IMR-90 (cell line): Measurements from ENCODE around the gene PRKN. TPM values are rescaled to one million over a fixed set of nuclear protein-coding genes. Genes with fewer than 3 reads are reported as not detected.

Experiments used
- ATAC-seq: fragments of 200-7000 bp; cut with Tn5 transposase; 2 replicates; pipeline ENCODE4 v1.9.1; 2020; ENCODE audit warnings: low read depth, mild to moderate bottlenecking, moderate library complexity
- BruUV-seq: library from RNA; stranded (reverse); fragments of 400-500 nt; replicated peaks from 2 replicates; lab custom pipeline; 2021; lab: Mats Ljungman, UMichigan
- CTCF ChIA-PET: fragments of 300-600 bp; formaldehyde crosslinking; extraction: SDS; loops from one replicate; lab custom pipeline; 2021; ENCODE audit warnings: antibody characterized with exemption; lab: Yijun Ruan, JAX
- POLR2A ChIA-PET: fragments of 300-600 bp; sonication (Branson Sonifier 250); formaldehyde crosslinking; loops from one replicate; lab custom pipeline; 2022; ENCODE audit warnings: antibody characterized with exemption; ENCODE audit not compliant: unreplicated experiment; lab: Charles Lee
- DNase-seq: peaks from one replicate; pipeline ENCODE4 v3.0.0; 2013
- H2AFZ ChIP-seq: replicated peaks from 2 replicates; pipeline ENCODE3; 2013; ENCODE audit warnings: low read length, mild to moderate bottlenecking; ENCODE audit not compliant: poor library complexity
- H2AK5ac ChIP-seq: 2 replicates; pipeline ENCODE4 v1.6.1; 2013; ENCODE audit warnings: low read depth, low read length, inconsistent platforms
- H2AK9ac ChIP-seq: replicated peaks from 2 replicates; pipeline ENCODE3; 2013; ENCODE audit warnings: mild to moderate bottlenecking, low read depth, low read length, moderate library complexity; ENCODE audit not compliant: poor library complexity
- H2BK120ac ChIP-seq: 2 replicates; pipeline ENCODE4 v1.6.1; 2013; ENCODE audit warnings: low read depth, low read length, inconsistent platforms
- H2BK15ac ChIP-seq: 3 replicates; pipeline ENCODE4 v1.6.1; 2013; ENCODE audit warnings: low read depth, low read length, inconsistent platforms
- H2BK20ac ChIP-seq: 2 replicates; pipeline ENCODE4 v1.6.1; 2013; ENCODE audit warnings: low read depth, mild to moderate bottlenecking, inconsistent platforms, low read length, moderate library complexity
- H2BK5ac ChIP-seq: 2 replicates; pipeline ENCODE4 v1.6.1; 2013; ENCODE audit warnings: mild to moderate bottlenecking, low read depth, low read length, inconsistent platforms; ENCODE audit not compliant: poor library complexity, severe bottlenecking
- H3K14ac ChIP-seq: replicated peaks from 2 replicates; pipeline ENCODE4 v1.6.1; 2013; ENCODE audit warnings: low read depth, low read length, inconsistent platforms
- H3K18ac ChIP-seq: 2 replicates; pipeline ENCODE4 v1.6.1; 2013; ENCODE audit warnings: low read depth, low read length, control low read depth
- H3K23ac ChIP-seq: 2 replicates; pipeline ENCODE4 v1.6.1; 2013; ENCODE audit warnings: low read depth, low read length, inconsistent platforms
- H3K27ac ChIP-seq: 2 replicates; pipeline ENCODE4 v1.5.1; 2013; ENCODE audit warnings: mild to moderate bottlenecking, control low read depth, low read length; ENCODE audit not compliant: insufficient read depth
- H3K27me3 ChIP-seq: 2 replicates; pipeline ENCODE4 v1.6.1; 2013; ENCODE audit warnings: low read length; ENCODE audit not compliant: control insufficient read depth, insufficient read depth
- H3K36me3 ChIP-seq: 2 replicates; pipeline ENCODE4 v1.6.1; 2013; ENCODE audit warnings: low read length, mixed read lengths; ENCODE audit not compliant: control insufficient read depth, insufficient read depth
- H3K4ac ChIP-seq: 2 replicates; pipeline ENCODE4 v1.6.1; 2013; ENCODE audit warnings: low read depth, low read length, inconsistent platforms
- H3K4me1 ChIP-seq: 2 replicates; pipeline ENCODE4 v1.6.1; 2013; ENCODE audit warnings: low read length, mixed read lengths; ENCODE audit not compliant: control insufficient read depth, insufficient read depth
- H3K4me2 ChIP-seq: 2 replicates; pipeline ENCODE4 v1.6.1; 2013; ENCODE audit warnings: low read depth, mild to moderate bottlenecking, control low read depth, low read length, moderate library complexity
- H3K4me3 ChIP-seq: 2 replicates; pipeline ENCODE4 v1.5.1; 2013; ENCODE audit warnings: low read depth, mild to moderate bottlenecking, control low read depth, low read length, moderate library complexity; ENCODE audit not compliant: insufficient read depth
- H3K56ac ChIP-seq: 2 replicates; pipeline ENCODE4 v1.6.1; 2013; ENCODE audit warnings: low read length, inconsistent platforms; ENCODE audit not compliant: insufficient read depth; ENCODE audit errors: extremely low read depth
- H3K79me1 ChIP-seq, 2 experiments: 2 replicates each; pipeline ENCODE4 v1.6.1; 2013; ENCODE audit warnings: low read length in 2 of 2, inconsistent platforms in 1 of 2, low read depth in 1 of 2
- H3K9ac ChIP-seq: 2 replicates; pipeline ENCODE4 v1.6.1; 2013; ENCODE audit warnings: low read depth, low read length, control low read depth
- H3K9me1 ChIP-seq: 2 replicates; pipeline ENCODE4 v1.6.1; 2013; ENCODE audit warnings: low read length, inconsistent platforms; ENCODE audit not compliant: insufficient read depth
- H3K9me3 ChIP-seq: 2 replicates; pipeline ENCODE4 v1.6.1; 2013; ENCODE audit warnings: low read length; ENCODE audit not compliant: control insufficient read depth, insufficient read depth
- H4K20me1 ChIP-seq: 2 replicates; pipeline ENCODE4 v1.6.1; 2013; ENCODE audit warnings: low read length, inconsistent platforms; ENCODE audit not compliant: insufficient read depth
- H4K5ac ChIP-seq: 2 replicates; pipeline ENCODE4 v1.6.1; 2013; ENCODE audit warnings: mild to moderate bottlenecking, low read depth, low read length, control low read depth
- H4K8ac ChIP-seq, 2 experiments: 2 replicates each; pipeline ENCODE4 v1.6.1; 2013; ENCODE audit warnings: low read depth in 2 of 2, low read length in 2 of 2, control low read depth in 1 of 2, inconsistent platforms in 1 of 2
- H4K91ac ChIP-seq: 2 replicates; pipeline ENCODE4 v1.6.1; 2013; ENCODE audit warnings: low read depth, low read length, inconsistent platforms; ENCODE audit not compliant: insufficient read depth
- POLR2A ChIP-seq: IDR thresholded peaks from 2 replicates; pipeline ENCODE4 v1.6.1; 2012; ENCODE audit warnings: mild to moderate bottlenecking, low read depth, low read length
- WGBS, 2 experiments: methylation state at CpG; one replicate each; pipeline versions ENCODE4 v1.1.5 to v1.1.7; 2013; ENCODE audit warnings: missing lambda C conversion rate in 2 of 2; ENCODE audit not compliant: insufficient read length in 1 of 2; ENCODE audit errors: extremely low coverage in 2 of 2; 5-methylcytosine and 5-hydroxymethylcytosine counted together
- dilution Hi-C: fragments of 300-500 bp; cut with HindIII; formaldehyde crosslinking; loops from one replicate; pipeline ENCODE4 v1.14.3; 2018; ENCODE audit warnings: low sequenced_read_pairs; ENCODE audit not compliant: unreplicated experiment
- in situ Hi-C: fragments of 300-500 bp; cut with MboI; formaldehyde crosslinking; loops from 3 replicates; pipeline ENCODE4 v1.14.3; 2019; ENCODE audit warnings: low sequenced_read_pairs, inconsistent platforms, mixed read lengths
- intact Hi-C: fragments of 100-400 bp; cut with micrococcal nuclease; formaldehyde crosslinking; loops from 2 replicates; pipeline ENCODE4 v1.10.0; 2022
- polyA plus RNA-seq, 3 experiments: library from polyadenylated mRNA; depleted of rRNA; stranded (reverse); fragments of >200 nt; gene quantifications; 2 replicates each; pipeline ENCODE4 v1.2.3, GENCODE V29; 2012; ENCODE audit warnings: low replicate concordance in 1 of 3
- total RNA-seq: library from RNA; depleted of rRNA; stranded (reverse); fragments of >200 nt; gene quantifications from 2 replicates; pipeline ENCODE4 v1.2.3, GENCODE V29; 2012

The PRKN gene
- total and polyA plus RNA-seq, 2 of the 4 experiments (the other 2 are of a cell fraction) = 0.15 to 0.18 TPM

DNA sequence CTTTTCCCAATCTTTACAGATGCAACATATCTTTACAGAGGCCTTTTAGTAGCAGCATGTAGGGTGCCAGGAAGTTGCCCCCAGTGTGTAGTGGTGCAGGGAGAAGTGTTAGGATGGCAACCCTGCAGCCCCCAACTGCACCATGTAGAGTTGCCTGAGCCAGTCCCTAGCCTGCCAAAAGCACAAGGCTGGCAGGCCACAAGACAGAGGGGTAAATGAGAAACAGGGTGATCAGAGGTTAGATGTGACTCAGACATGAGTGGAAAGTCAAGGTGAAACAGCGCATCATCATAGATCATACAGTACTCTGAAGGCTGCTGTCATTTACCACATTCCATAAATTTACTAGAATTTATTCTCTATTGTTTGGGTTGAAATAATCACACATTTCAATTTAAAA is 467.5 kb downstream of the PRKN start:
- CTCF ChIA-PET = no interaction called here
- no TSS peak for BruUV-seq
- Histone ChIP-seq H2BK20ac (no peak overlapping the region), H4K20me1 (no peaks in the 10 kb centered on the region), H3K9me1 (no peaks in the 10 kb centered on the region), H2BK120ac (no peak overlapping the region), H3K4me2 (no peak overlapping the region), H3K14ac (no peak overlapping the region), H3K27me3 (no peaks in the 10 kb centered on the region), H3K56ac (no peak overlapping the region), H2BK5ac (no peak overlapping the region), H3K4ac (no peak overlapping the region), H3K18ac (no peak overlapping the region), H4K91ac (no peak overlapping the region), H3K27ac (no peak overlapping the region), H3K4me1 (no peaks in the 10 kb centered on the region), H2AK5ac (no peak overlapping the region), H2AK9ac (no peak overlapping the region), H3K9ac (no peak overlapping the region), H4K8ac (no peak overlapping the region), H2AFZ (no peak overlapping the region), H3K36me3 (no peaks in the 10 kb centered on the region), H3K4me3 (no peak overlapping the region), H3K9me3 (peaks cover 28% of the 10 kb centered on the region), H3K23ac (no peak overlapping the region), H4K5ac (no peak overlapping the region), H2BK15ac (no peak overlapping the region), H3K79me1 (no peaks in the 10 kb centered on the region)
- no peak for TF ChIP-seq POLR2A
- ATAC-seq = no peak
- dilution Hi-C loops = no loop called here
- no peak for DNase-seq
- POLR2A ChIA-PET = no interaction called here
- intact Hi-C loops = no loop called here
- in situ Hi-C loops = no loop called here
- no CpG with 5 or more reads among the region's 1 CpG for WGBS, 2 experiments
